H9 (cell line): Measurements from ENCODE around the gene TBCEL. TPM values are rescaled to one million over a fixed set of nuclear protein-coding genes. Genes with fewer than 3 reads are reported as not detected.

Experiments used
- DNase-seq: peaks from one replicate; pipeline ENCODE4 v3.0.0-alpha.2; 2017
- H2AFZ ChIP-seq: one replicate; pipeline ENCODE4 v1.6.1; 2013; ENCODE audit warnings: mild to moderate bottlenecking, low read length, control low read depth, moderate library complexity
- H2AK5ac ChIP-seq: 2 replicates; pipeline ENCODE4 v1.6.1; 2013; ENCODE audit warnings: low read length, control low read depth, mixed read lengths; ENCODE audit not compliant: insufficient read length
- H2BK120ac ChIP-seq: one replicate; pipeline ENCODE4 v1.6.1; 2013; ENCODE audit warnings: low read depth, mild to moderate bottlenecking, low read length, control low read depth, inconsistent platforms; ENCODE audit not compliant: poor library complexity, severe bottlenecking
- H2BK12ac ChIP-seq: 2 replicates; pipeline ENCODE4 v1.6.1; 2013; ENCODE audit warnings: low read length, control low read depth, mixed read lengths, low read depth; ENCODE audit not compliant: insufficient read length
- H2BK15ac ChIP-seq: 2 replicates; pipeline ENCODE4 v1.6.1; 2013; ENCODE audit warnings: low read depth, low read length, control low read depth
- H2BK20ac ChIP-seq: one replicate; pipeline ENCODE4 v1.6.1; 2013; ENCODE audit warnings: low read depth, mild to moderate bottlenecking, low read length, control low read depth, inconsistent platforms; ENCODE audit not compliant: poor library complexity, severe bottlenecking
- H2BK5ac ChIP-seq: 2 replicates; pipeline ENCODE4 v1.6.1; 2013; ENCODE audit warnings: low read length, control low read depth, mixed read lengths; ENCODE audit not compliant: insufficient read length
- H3K14ac ChIP-seq: 2 replicates; pipeline ENCODE4 v1.6.1; 2013; ENCODE audit warnings: low read length, control low read depth; ENCODE audit not compliant: insufficient read depth
- H3K18ac ChIP-seq: 2 replicates; pipeline ENCODE4 v1.6.1; 2013; ENCODE audit warnings: low read depth, mild to moderate bottlenecking, mixed read lengths, low read length, control low read depth; ENCODE audit not compliant: insufficient read length
- H3K23ac ChIP-seq: 2 replicates; pipeline ENCODE4 v1.6.1; 2013; ENCODE audit warnings: low read length, control low read depth, mixed read lengths, low read depth; ENCODE audit not compliant: insufficient read length
- H3K23me2 ChIP-seq: 2 replicates; pipeline ENCODE4 v1.6.1; 2013; ENCODE audit warnings: low read depth, mild to moderate bottlenecking, mixed read lengths, low read length, control low read depth; ENCODE audit not compliant: insufficient read length, poor library complexity, severe bottlenecking
- H3K27ac ChIP-seq: 2 replicates; pipeline ENCODE4 v1.5.1; 2013; ENCODE audit warnings: low read length, control low read depth, mixed read lengths, low read depth; ENCODE audit not compliant: insufficient read length
- H3K27me3 ChIP-seq: 2 replicates; pipeline ENCODE4 v1.6.1; 2013; ENCODE audit warnings: low read length, control low read depth, inconsistent platforms; ENCODE audit not compliant: insufficient read depth
- H3K4ac ChIP-seq: 2 replicates; pipeline ENCODE4 v1.6.1; 2013; ENCODE audit warnings: low read depth, mild to moderate bottlenecking, control low read depth, inconsistent platforms, low read length, moderate library complexity
- H3K4me1 ChIP-seq: 2 replicates; pipeline ENCODE4 v1.6.1; 2013; ENCODE audit warnings: low read length, control low read depth, inconsistent platforms; ENCODE audit not compliant: insufficient read depth
- H3K4me2 ChIP-seq: 2 replicates; pipeline ENCODE4 v1.6.1; 2013; ENCODE audit warnings: low read length, control low read depth, mixed read lengths; ENCODE audit not compliant: insufficient read length, insufficient read depth
- H3K56ac ChIP-seq: 2 replicates; pipeline ENCODE4 v1.6.1; 2013; ENCODE audit warnings: low read depth, mild to moderate bottlenecking, mixed read lengths, low read length, control low read depth; ENCODE audit not compliant: insufficient read length
- H3K79me1 ChIP-seq: 2 replicates; pipeline ENCODE4 v1.6.1; 2013; ENCODE audit warnings: low read depth, mild to moderate bottlenecking, moderate library complexity, low read length, control low read depth, inconsistent platforms; ENCODE audit not compliant: insufficient read depth, poor library complexity, severe bottlenecking
- H3K79me2 ChIP-seq: 2 replicates; pipeline ENCODE4 v1.6.1; 2013; ENCODE audit warnings: low read length, control low read depth, inconsistent platforms; ENCODE audit not compliant: insufficient read depth
- H3K9ac ChIP-seq: 2 replicates; pipeline ENCODE4 v1.6.1; 2013; ENCODE audit warnings: low read length, control low read depth, mixed read lengths; ENCODE audit not compliant: insufficient read length; ENCODE audit errors: extremely low read depth
- H3K9me3 ChIP-seq: one replicate; pipeline ENCODE4 v1.6.1; 2013; ENCODE audit warnings: low read depth, low read length, inconsistent platforms; ENCODE audit not compliant: control insufficient read depth
- H3T11ph ChIP-seq: one replicate; pipeline ENCODE4 v1.6.1; 2013; ENCODE audit warnings: mild to moderate bottlenecking, low read length, control low read depth, inconsistent platforms
- H4K20me1 ChIP-seq: one replicate; pipeline ENCODE4 v1.6.1; 2013; ENCODE audit not compliant: control insufficient read depth, insufficient read length, insufficient read depth
- H4K5ac ChIP-seq: 2 replicates; pipeline ENCODE4 v1.6.1; 2013; ENCODE audit warnings: low read depth, mild to moderate bottlenecking, mixed read lengths, low read length, control low read depth; ENCODE audit not compliant: insufficient read length
- H4K8ac ChIP-seq: replicated peaks from 2 replicates; pipeline ENCODE4 v1.6.1; 2013; ENCODE audit warnings: low read length, control low read depth, mixed read lengths, low read depth; ENCODE audit not compliant: insufficient read length
- H4K91ac ChIP-seq: 2 replicates; pipeline ENCODE4 v1.6.1; 2013; ENCODE audit warnings: low read depth, mild to moderate bottlenecking, moderate library complexity, mixed read lengths, low read length, control low read depth; ENCODE audit not compliant: insufficient read length
- H3K27ac Mint-ChIP-seq, 3 experiments: 2 replicates in 2 of 3; 3 replicates in 1 of 3; pipeline ENCODE4 v1.8.0; 2020 to 2021; ENCODE audit warnings: mixed read lengths in 3 of 3, mild to moderate bottlenecking in 1 of 3, moderate library complexity in 1 of 3
- H3K27me3 Mint-ChIP-seq: 2 replicates; pipeline ENCODE4 v1.8.0; 2021; ENCODE audit warnings: low read depth, mild to moderate bottlenecking, moderate library complexity, mixed read lengths
- H3K36me3 Mint-ChIP-seq, 3 experiments: 2 replicates in 2 of 3; 3 replicates in 1 of 3; pipeline ENCODE4 v1.8.0; 2020 to 2021; ENCODE audit warnings: low read depth in 3 of 3, mixed read lengths in 3 of 3; ENCODE audit not compliant: insufficient read depth in 1 of 3
- H3K4me1 Mint-ChIP-seq, 2 experiments: 2 replicates each; pipeline ENCODE4 v1.8.0; 2020; ENCODE audit warnings: mixed read lengths in 2 of 2
- H3K4me3 Mint-ChIP-seq, 2 experiments: 2 replicates in 1 of 2; 3 replicates in 1 of 2; pipeline ENCODE4 v1.8.0; 2020 to 2021; ENCODE audit warnings: mild to moderate bottlenecking in 2 of 2, mixed read lengths in 2 of 2, moderate library complexity in 1 of 2
- H3K9me3 Mint-ChIP-seq, 2 experiments: 2 replicates in 1 of 2; 3 replicates in 1 of 2; pipeline ENCODE4 v1.8.0; 2020; ENCODE audit warnings: mild to moderate bottlenecking in 2 of 2, mixed read lengths in 2 of 2, moderate library complexity in 1 of 2
- CTCF ChIP-seq: fragments of 200-600 bp; sonication (generic); conservative IDR thresholded peaks from 3 replicates; pipeline ENCODE4 v1.8.0; 2021; ENCODE audit warnings: antibody characterized with exemption, mild to moderate bottlenecking
- WGBS: extraction: QIAGEN DNeasy Blood & Tissue Kit; methylation state at CpG from one replicate; pipeline ENCODE4 v1.1.7; 2013; ENCODE audit warnings: missing lambda C conversion rate, low lambda C conversion rate, mixed read lengths; ENCODE audit not compliant: insufficient read length; ENCODE audit errors: extremely low coverage; 5-methylcytosine and 5-hydroxymethylcytosine counted together
- total RNA-seq: library from RNA; stranded (reverse); gene quantifications from 2 replicates; pipeline ENCODE4 v1.2.1, GENCODE V29; 2021

Gene TBCEL
- total RNA-seq, 1 experiment from 2014 or later = 17.3 TPM

DNA sequence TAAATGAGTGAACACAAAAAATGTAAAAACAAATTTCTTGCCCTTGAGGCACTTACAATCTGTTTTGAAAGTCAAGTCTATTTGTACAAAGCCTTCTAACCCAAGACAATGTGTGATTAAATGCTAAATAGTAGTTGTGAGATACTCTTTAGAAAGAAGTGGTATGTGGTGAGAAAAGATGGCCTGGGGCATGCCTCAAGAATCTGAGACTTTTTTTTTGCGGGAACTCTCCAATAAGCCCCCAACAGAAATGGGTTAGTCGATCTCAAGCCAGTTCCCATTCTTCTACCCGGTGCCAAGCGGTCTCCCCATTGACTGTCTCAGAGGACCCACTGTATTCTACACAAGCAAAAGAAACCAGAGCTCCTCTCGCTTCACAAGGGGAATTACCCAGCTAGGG, 26.9 kb upstream of the TBCEL start:
- Mint-ChIP-seq H3K4me1 (peaks cover 8 to 15% of the 10 kb centered on the region in 2 experiments), H3K27me3 (no peaks in the 10 kb centered on the region), H3K9me3 (no peaks in the 10 kb centered on the region), H3K36me3 (no peaks in the 10 kb centered on the region), H3K4me3 (no peak overlapping the region), H3K27ac (peak overlapping the region in 1 of 3 experiments; percentile 21; a peak in 1 of 7 replicates)
- no peak overlapping the region for H4K5ac ChIP-seq
- no peaks in the 10 kb centered on the region for H3K79me1 ChIP-seq
- no CpG with 5 or more reads among the region's 5 CpGs for WGBS
- no peak overlapping the region for H2BK5ac ChIP-seq
- no peak overlapping the region for H2BK12ac ChIP-seq
- no peak overlapping the region for H2BK15ac ChIP-seq
- H3K4me2 ChIP-seq = no peak overlapping the region
- TF ChIP-seq CTCF = no peak
- H3K18ac ChIP-seq = no peak overlapping the region
- H2BK20ac ChIP-seq = no peak overlapping the region
- no peak overlapping the region for H3K23ac ChIP-seq
- no peaks in the 10 kb centered on the region for H3K23me2 ChIP-seq
- H2AK5ac ChIP-seq = no peak overlapping the region
- no peak overlapping the region for H2BK120ac ChIP-seq
- H3K27ac ChIP-seq = no peak overlapping the region
- no peak overlapping the region for H2AFZ ChIP-seq
- no peak for DNase-seq
- no peak overlapping the region for H3K4ac ChIP-seq
- no peaks in the 10 kb centered on the region for H3K9me3 ChIP-seq
- no peaks in the 10 kb centered on the region for H4K20me1 ChIP-seq
- H3K9ac ChIP-seq = no peak overlapping the region
- H4K8ac ChIP-seq = no peak overlapping the region
- H3K79me2 ChIP-seq = no peaks in the 10 kb centered on the region; the same call in 1 of the 2 replicates
- no peak overlapping the region for H3K56ac ChIP-seq
- peaks cover 4% of the 10 kb centered on the region; the same call in 1 of the 2 replicates for H3K4me1 ChIP-seq
- no peak overlapping the region for H3K14ac ChIP-seq
- no peaks in the 10 kb centered on the region for H3K27me3 ChIP-seq
- H3T11ph ChIP-seq = no peak overlapping the region
- no peak overlapping the region for H4K91ac ChIP-seq
